Mucosa of descending colon (tissue), 3 donors: Measurements from ENCODE around the gene CD80. TPM values are rescaled to one million over a fixed set of nuclear protein-coding genes. Genes with fewer than 3 reads are reported as not detected.

Experiments
- ATAC-seq: fragments of 200-7000 bp; cut with Tn5 transposase; one replicate; pipeline ENCODE4 v1.9.1; 2020; ENCODE audit warnings: mild to moderate bottlenecking, moderate library complexity
- DNase-seq, 3 donors: peaks; one replicate each; pipeline ENCODE4 v3.0.0-alpha.2; 2020
- H3K36me3 ChIP-seq: fragments of 200-600 bp; one replicate; pipeline ENCODE4 v1.8.0; 2021; ENCODE audit warnings: low read depth, mild to moderate bottlenecking
- H3K4me1 ChIP-seq: fragments of 200-600 bp; one replicate; pipeline ENCODE4 v1.8.0; 2021; ENCODE audit warnings: low read depth, mild to moderate bottlenecking
- H3K4me3 ChIP-seq: fragments of 200-600 bp; one replicate; pipeline ENCODE4 v1.8.0; 2021; ENCODE audit warnings: mild to moderate bottlenecking
- H3K9me3 ChIP-seq: fragments of 200-600 bp; one replicate; pipeline ENCODE4 v1.8.0; 2021; ENCODE audit warnings: mild to moderate bottlenecking
- intact Hi-C, 2 donors: fragments of 100-400 bp; cut with DNase I in 1 of 2; cut with micrococcal nuclease in 1 of 2; formaldehyde crosslinking; loops; one replicate each; pipeline versions ENCODE4 v1.11.0 to v1.11.1; 2022; cut with DNase I, micrococcal nuclease
- total RNA-seq, 3 donors: library from RNA; stranded (reverse); fragmentation: NEBNext Ultra II Directional in 2 of 3; extraction: Animal tissue kit (Norgen Biotek cat#: 25700) in 2 of 3; gene quantifications; one replicate each; pipeline versions ENCODE4 v1.2.1 to v1.2.4, GENCODE V29; 2021 to 2023
- TF ChIP-seq, protein P1 (sequence below): fragments of 200-600 bp; IDR thresholded peaks from one replicate; pipeline ENCODE4 v1.8.0; 2022; ENCODE audit warnings: antibody characterized with exemption, mild to moderate bottlenecking
- donor health status: DM: no; HTN: no; CAD: no; lungs with moderate emphysema.
- donor health status: DM: no; HTN: no; CAD: no.
- donor health status: DM: no; HTN: yes; CAD: no.

The CD80 gene
- total RNA-seq, 3 donors from 2014 or later, result 0.41 to 1.0 (median 0.58) TPM

DNA sequence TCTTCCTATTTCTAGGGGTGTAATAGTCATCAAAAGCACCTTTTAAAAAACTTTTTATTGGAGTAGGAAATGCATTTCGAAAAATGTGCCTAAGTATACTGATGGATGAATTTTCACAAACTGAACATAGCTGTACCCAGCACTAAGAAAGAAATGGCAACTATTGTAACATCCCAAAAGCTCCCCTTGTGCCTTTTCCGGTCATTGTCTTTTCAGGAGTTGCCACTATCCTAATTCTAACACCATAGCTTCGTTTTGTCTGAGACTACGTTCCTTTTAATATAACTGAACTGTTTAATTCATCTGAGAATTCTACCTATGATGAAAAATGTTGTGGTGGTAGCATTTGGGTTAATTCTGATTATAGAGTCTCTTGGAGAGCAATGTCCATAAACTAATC, 59.1 kb downstream of the CD80 start:
- no peak for ATAC-seq
- intact Hi-C loops, result no loop called here
- Histone ChIP-seq H3K4me1 (peaks cover 18% of the 10 kb centered on the region), H3K4me3 (no peak overlapping the region), H3K36me3 (no peaks in the 10 kb centered on the region), H3K9me3 (no peaks in the 10 kb centered on the region)
- DNase-seq, result no peak
- TF ChIP-seq, protein P1, sequence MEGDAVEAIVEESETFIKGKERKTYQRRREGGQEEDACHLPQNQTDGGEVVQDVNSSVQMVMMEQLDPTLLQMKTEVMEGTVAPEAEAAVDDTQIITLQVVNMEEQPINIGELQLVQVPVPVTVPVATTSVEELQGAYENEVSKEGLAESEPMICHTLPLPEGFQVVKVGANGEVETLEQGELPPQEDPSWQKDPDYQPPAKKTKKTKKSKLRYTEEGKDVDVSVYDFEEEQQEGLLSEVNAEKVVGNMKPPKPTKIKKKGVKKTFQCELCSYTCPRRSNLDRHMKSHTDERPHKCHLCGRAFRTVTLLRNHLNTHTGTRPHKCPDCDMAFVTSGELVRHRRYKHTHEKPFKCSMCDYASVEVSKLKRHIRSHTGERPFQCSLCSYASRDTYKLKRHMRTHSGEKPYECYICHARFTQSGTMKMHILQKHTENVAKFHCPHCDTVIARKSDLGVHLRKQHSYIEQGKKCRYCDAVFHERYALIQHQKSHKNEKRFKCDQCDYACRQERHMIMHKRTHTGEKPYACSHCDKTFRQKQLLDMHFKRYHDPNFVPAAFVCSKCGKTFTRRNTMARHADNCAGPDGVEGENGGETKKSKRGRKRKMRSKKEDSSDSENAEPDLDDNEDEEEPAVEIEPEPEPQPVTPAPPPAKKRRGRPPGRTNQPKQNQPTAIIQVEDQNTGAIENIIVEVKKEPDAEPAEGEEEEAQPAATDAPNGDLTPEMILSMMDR, result no peak

DNA sequence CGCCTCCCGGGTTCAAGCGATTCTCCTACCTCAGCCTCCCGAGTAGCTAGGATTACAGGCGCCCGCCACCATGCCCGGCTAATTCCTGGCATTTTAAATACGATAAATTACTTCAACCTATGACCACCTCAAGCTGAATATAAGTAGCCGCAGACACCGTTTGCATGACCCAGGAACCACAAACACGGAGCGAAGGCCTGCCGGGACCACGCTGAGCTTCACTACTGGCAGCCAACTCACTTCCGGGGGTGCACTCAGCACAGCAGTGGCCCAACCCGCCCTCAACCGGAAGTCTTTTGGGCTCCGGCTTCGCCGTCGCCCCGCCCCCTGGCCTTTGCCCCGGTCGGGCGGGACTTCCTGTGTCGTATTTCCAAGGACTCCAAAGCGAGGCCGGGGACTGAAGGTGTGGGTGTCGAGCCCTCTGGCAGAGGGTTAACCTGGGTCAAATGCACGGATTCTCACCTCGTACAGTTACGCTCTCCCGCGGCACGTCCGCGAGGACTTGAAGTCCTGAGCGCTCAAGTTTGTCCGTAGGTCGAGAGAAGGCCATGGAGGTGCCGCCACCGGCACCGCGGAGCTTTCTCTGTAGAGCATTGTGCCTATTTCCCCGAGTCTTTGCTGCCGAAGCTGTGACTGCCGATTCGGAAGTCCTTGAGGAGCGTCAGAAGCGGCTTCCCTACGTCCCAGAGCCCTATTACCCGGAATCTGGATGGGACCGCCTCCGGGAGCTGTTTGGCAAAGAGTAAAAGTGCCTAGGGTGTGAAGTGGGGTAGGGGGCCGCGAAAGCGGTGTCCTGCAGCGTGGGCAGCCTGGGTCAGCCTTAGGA, 61.0 kb downstream of the CD80 start, which contains the start of gene TIMMDC1:
TSS of gene TIMMDC1 (plus strand) at position 362 of the 826 bp plus-strand sequence. CDS start at position 549, 187 bp downstream.
- intact Hi-C loops, result no loop called here

DNA sequence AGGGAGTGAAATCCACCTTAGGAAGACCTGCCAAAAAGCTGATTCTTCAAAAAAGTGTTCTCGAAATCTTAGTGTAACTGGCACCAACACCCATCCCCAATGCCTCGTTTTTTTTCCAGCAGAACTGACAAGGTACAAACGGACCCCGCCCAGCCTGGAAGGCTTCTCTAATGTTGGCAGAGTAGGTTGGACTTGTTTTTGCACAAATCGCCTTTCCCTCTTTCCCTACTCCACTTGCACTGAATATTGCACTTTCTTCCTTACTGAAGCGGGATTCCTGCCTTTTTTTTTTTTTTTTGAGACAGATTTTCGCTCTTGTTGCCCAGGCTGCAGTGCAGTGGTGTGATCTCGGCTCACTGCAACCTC, 61.6 kb downstream of the CD80 start:
- intact Hi-C loops, result no loop called here
- Histone ChIP-seq H3K4me1 (peaks cover 18% of the 10 kb centered on the region), H3K36me3 (no peaks in the 10 kb centered on the region), H3K9me3 (no peaks in the 10 kb centered on the region), H3K4me3 (peak overlapping the region; percentile 35)
- ATAC-seq (peak; percentile 29), DNase-seq (peak; percentile 50 to 62 (median 52))
- TF ChIP-seq, protein P1, result no peak

More for the DNA sequence above, 61.0 kb downstream of the CD80 start, which contains the start of gene TIMMDC1:
- TF ChIP-seq, protein P1, result no peak
- no peaks in the 10 kb centered on the region for H3K36me3 ChIP-seq
- H3K4me1 ChIP-seq, result peaks cover 18% of the 10 kb centered on the region
- ATAC-seq (peak; percentile 99), DNase-seq (peak; percentile 98)
- peak within 1 kb of the TSS; percentile 35 for H3K4me3 ChIP-seq
- H3K9me3 ChIP-seq, result no peaks in the 10 kb centered on the region

DNA sequence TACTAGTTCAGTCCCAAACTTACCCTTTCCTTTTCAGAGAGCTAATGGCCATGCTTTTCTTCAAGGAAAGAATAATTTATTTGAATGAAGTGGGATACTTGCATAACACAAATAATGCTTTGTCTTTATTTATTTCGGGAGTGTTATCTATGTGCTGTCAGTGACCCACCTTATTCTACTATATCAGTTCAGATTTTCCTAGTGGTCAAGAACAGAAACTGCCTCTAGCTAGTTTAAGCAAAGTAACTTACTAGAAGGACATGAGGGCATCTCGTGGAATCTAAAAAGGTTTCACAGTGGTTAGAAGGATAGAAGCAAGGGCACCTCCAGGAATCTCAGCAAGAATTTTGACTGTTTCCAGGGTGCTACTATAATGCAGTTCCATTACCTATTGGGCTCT, 64.8 kb downstream of the CD80 start:
- Histone ChIP-seq H3K4me3 (no peak overlapping the region), H3K36me3 (no peaks in the 10 kb centered on the region), H3K9me3 (no peaks in the 10 kb centered on the region), H3K4me1 (peaks cover 6% of the 10 kb centered on the region)
- intact Hi-C loops, result no loop called here
- DNase-seq, result no peak
- no peak for ATAC-seq
- TF ChIP-seq, protein P1, result no peak

DNA sequence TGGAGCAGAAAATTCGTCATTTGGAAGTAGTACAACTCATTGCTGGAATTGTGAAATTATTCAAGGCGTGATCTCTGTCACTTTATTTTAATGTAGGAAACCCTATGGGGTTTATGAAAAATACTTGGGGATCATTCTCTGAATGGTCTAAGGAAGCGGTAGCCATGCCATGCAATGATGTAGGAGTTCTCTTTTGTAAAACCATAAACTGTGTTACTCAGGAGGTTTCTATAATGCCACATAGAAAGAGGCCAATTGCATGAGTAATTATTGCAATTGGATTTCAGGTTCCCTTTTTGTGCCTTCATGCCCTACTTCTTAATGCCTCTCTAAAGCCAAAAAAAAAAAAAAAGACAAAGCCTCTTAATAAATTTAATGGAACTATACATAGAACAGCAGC, 66.6 kb downstream of the CD80 start:
- H3K4me3 ChIP-seq, result no peak overlapping the region
- no peaks in the 10 kb centered on the region for H3K36me3 ChIP-seq
- TF ChIP-seq, protein P1, result no peak
- ATAC-seq (no peak), DNase-seq (no peak)
- intact Hi-C loops, result no loop called here
- H3K9me3 ChIP-seq, result no peaks in the 10 kb centered on the region
- H3K4me1 ChIP-seq, result no peaks in the 10 kb centered on the region
